Testis (tissue), 2 donors: ENCODE data around the gene MAPK12.

Source experiments
- CTCF ChIP-seq, 3 experiments: fragments of 450-650 bp in 2 of 3; fragments of 200-600 bp in 1 of 3; sonication (generic) in 1 of 3; IDR thresholded peaks; one replicate each; pipeline ENCODE4 v1.5.1; 2016 to 2019; ENCODE audit warnings: antibody characterized with exemption in 3 of 3, mild to moderate bottlenecking in 2 of 3, moderate library complexity in 1 of 3
- POLR2A ChIP-seq: fragments of 450-650 bp; IDR thresholded peaks from one replicate; pipeline ENCODE4 v1.6.1; 2017; ENCODE audit warnings: antibody characterized with exemption, mild to moderate bottlenecking, moderate library complexity

GRCh38 chr22:50227579-50228215 is 33.8 kb downstream of the MAPK12 start:
- TF ChIP-seq CTCF (IDR thresholded peaks at IDR 0.05), result no peak
- TF ChIP-seq POLR2A, result no peak
